T-helper 1 cell (primary cell): Measurements from ENCODE around the gene ARF6.
"Not testable (repeated sequence)": the region's sequence is repeated elsewhere in the genome, so short reads cannot be mapped to it uniquely, and the experiment has no call there.

Source experiments
- DNase-seq, 5 donors: peaks; one replicate each; pipeline ENCODE4 v3.0.0-alpha.2; 2012 to 2020

Gene ARF6

DNA sequence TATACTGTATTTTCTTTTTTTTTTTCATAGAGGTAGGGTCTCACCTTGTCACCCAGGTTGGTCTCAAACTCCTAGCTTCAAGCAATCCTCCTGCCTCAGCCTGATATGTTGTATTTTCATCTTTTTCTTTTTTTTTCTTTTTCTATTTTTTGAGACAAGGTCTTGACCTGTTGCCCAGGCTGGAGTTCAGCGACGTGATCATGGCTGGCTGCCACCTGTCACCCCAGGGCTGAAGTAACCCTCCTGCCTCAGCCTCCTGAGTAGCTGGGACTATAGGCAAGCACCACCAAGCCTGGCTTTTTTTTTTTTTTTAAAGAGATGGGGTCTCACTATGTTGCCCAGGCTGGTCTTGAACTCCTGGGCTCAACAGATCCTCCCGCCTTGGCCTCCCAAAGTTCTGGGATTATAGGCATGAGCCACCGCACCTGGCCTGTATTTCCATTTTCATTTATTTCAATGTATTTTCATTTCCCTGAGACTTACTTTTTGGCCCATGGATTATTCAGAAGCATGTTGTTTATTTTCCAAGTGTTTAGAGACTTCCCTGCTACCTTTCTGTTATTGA is 16.2 kb upstream of the ARF6 start:
- no peak for DNase-seq

GRCh38 chr14:49879646-49880204 is 13.2 kb upstream of the ARF6 start:
- peak in 4 of 5 donors; percentile 26 to 83 (median 39) for DNase-seq

DNA sequence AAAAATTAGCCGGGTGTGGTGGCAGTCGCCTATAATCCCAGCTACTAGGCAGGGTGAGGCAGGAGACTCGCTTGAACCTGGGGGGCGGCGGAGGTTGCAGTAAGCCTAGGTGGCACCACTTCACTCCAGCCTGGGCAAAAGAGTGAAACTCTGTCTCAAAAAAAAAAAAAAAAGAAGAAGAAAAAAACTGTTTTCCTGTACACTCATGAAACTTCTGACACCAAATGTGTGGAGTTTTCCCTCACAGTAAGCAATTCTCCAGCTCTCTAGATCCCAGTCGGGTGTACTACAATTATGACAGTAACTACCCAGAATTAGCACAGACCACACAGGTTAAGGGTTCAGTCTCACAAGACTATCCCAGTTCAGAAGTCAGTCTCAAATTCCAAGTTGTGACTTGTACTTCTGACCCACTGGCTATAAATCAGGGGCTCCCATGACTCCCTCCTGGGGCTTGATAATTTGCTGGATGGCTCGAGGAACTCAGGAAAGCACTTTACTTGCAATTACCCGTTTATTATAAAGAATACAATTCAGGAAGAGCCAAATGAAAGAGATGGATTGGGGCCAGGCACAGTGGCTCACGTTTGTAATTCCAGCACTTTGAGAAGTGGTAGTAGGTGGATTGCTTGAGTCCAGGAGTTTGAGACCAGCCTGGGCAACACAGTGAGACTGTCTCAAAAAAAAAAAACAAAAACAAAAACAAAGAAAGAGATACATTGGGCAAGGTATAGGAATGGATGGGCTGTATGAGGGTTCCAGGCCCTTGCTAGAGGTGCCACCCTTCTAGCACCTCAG is 12.4 kb upstream of the ARF6 start:
- DNase-seq, result no peak

DNA sequence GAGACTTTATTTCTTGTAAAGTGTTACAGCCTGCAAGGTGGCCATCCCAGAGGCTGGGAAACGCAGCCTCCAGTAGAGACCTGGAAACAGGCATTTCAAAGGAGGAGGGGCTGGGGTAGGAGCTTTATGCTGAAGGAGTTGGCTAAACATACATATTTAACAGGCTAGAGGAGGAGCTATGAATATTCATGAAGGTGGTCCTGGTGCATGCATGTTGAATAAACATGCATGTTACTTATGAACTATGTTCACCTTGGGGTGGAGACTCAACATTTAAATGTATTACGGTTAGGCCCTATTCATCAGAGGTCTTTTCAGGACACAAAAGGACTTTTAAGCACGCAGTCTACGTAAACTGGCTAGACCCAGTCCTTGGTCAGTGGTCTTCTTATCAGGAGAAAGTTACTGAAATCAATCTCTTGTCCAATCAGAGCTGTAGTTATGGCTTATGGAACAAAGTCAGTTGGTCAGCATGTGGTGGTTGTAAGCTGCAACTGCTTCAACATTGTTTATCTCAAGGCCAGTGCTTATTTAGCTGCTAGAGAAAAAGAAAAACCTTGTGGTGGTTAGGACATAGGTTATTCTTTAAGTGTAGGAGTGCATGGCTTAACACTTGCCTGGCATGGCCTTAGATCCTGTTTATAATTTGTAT is 11.4 kb upstream of the ARF6 start:
- no peak for DNase-seq

DNA sequence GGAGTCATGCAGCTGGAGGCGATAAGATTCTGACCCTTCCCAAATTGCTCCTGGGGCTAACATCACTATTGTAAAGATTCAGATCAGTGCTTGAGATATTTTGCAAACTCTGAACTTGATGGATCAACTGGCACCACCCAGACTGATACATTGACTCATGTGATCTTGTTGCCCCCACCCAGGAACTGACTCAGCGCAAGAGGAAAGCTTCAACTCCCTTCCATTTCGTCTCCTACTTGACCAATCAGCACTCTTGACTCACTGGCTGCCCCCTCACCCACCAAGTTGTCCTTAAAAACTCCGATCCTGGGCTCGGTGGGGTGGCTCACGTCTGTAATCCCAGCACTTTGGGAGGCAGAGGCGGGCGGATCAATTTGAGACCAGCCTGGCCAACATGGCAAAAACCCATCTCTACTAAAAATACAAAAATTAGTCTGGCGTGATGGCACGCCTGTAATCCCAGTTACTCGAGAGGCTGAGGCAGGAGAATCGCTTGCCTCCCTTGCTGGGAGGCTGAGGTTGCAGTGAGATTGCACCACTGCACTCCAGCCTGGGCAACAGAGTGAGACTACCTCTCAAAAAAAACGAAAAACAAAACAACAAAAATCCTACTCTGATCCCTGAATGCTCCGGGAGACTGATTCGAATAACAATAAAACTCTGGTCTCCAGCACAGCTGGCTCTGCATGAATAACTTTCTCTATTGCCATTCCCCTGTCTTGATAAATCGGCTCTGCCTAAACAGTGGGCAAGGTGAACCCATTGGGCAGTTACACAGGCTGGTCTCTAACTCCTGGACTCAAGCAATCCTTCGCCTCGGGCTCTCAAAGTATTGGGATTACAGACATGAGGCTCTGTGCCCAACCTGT is 9.8 kb upstream of the ARF6 start:
- DNase-seq, result no peak

- no peak for DNase-seq
Measured at GRCh38 chr14:49886523-49886922, 6.4 kb upstream of the ARF6 start.

DNA sequence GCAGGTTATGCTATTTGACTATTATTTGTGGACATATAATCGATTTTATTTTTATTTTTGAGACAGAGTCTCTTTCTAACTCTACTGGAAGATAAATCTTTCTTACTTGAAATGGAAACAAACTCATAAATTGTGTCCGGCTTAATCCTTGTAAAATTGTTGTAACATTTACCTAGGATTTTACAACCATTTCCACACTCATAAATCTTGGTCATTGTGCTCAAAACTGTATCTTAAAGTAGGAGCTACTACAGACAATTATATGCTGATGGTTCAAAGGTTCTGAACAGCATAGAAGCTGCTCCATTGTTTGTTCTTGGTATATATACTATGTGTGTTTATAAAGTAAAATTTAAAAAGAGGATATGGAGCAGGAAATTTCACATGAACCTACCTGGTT is 4.6 kb upstream of the ARF6 start:
- no peak for DNase-seq

- DNase-seq, result peak in 4 of 5 donors; percentile 29 to 68 (median 37)
Measured at GRCh38 chr14:49892301-49892635, 614 bp upstream of the ARF6 start.

DNA sequence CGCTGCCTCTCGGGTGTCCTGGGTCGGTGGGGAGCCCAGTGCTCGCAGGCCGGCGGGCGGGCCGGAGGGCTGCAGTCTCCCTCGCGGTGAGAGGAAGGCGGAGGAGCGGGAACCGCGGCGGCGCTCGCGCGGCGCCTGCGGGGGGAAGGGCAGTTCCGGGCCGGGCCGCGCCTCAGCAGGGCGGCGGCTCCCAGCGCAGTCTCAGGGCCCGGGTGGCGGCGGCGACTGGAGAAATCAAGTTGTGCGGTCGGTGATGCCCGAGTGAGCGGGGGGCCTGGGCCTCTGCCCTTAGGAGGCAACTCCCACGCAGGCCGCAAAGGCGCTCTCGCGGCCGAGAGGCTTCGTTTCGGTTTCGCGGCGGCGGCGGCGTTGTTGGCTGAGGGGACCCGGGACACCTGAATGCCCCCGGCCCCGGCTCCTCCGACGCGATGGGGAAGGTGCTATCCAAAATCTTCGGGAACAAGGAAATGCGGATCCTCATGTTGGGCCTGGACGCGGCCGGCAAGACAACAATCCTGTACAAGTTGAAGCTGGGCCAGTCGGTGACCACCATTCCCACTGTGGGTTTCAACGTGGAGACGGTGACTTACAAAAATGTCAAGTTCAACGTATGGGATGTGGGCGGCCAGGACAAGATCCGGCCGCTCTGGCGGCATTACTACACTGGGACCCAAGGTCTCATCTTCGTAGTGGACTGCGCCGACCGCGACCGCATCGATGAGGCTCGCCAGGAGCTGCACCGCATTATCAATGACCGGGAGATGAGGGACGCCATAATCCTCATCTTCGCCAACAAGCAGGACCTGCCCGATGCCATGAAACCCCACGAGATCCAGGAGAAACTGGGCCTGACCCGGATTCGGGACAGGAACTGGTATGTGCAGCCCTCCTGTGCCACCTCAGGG is 679 bp downstream of the ARF6 start:
- DNase-seq, result peak; percentile 53 to 76 (median 66)

- DNase-seq, result not testable (repeated sequence)
Measured at GRCh38 chr14:49894214-49895107, 1.6 kb downstream of the ARF6 start.

- peak in 1 of 5 donors; percentile 55 for DNase-seq
Measured at GRCh38 chr14:49895480-49895879, 2.6 kb downstream of the ARF6 start.

DNA sequence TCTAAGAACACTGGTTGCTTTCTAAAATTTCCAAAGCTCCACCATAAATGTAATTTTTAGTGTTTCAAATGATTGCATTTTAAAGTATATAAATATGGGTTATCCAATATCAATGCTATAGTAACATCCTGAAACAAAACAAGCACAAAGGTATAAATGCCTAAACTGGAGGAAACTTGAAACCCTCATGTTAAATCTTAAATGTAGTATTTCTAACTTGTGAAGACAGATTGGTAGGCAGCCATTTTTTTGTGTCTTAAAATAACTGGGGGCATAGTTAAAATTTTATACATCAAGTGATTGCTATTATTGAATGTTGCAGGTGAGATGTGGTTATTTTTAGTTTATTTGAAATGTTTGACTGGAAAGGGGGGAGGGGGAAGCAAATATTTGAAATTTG is 3.4 kb downstream of the ARF6 start:
- not testable (repeated sequence) for DNase-seq

- DNase-seq, result no peak
Measured at GRCh38 chr14:49896966-49897365, 4.1 kb downstream of the ARF6 start.

- no peak for DNase-seq
Measured at GRCh38 chr14:49897414-49897813, 4.5 kb downstream of the ARF6 start.

DNA sequence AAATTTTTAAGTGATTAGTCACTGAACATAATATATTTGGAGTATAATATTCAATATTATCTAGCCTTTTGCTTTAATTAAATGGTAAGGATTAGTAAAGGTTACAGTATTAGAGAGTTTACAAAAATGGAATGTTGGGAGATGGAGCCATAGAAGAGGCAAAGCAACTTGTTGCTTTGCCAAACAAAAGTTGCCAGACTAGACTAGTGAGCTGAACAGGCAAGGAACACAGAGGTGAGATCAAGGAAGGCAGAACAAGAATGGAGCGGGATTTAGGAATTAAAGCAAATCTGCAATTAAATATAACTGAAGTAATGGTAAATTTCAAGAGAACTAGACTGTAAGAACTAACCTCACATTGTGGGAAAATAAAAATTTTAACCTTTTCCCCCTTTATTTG is 5.1 kb downstream of the ARF6 start:
- DNase-seq, result no peak

- no peak for DNase-seq
Measured at GRCh38 chr14:49898485-49898884, 5.6 kb downstream of the ARF6 start.

- no peak for DNase-seq
Measured at GRCh38 chr14:49900973-49901372, 8.1 kb downstream of the ARF6 start.

DNA sequence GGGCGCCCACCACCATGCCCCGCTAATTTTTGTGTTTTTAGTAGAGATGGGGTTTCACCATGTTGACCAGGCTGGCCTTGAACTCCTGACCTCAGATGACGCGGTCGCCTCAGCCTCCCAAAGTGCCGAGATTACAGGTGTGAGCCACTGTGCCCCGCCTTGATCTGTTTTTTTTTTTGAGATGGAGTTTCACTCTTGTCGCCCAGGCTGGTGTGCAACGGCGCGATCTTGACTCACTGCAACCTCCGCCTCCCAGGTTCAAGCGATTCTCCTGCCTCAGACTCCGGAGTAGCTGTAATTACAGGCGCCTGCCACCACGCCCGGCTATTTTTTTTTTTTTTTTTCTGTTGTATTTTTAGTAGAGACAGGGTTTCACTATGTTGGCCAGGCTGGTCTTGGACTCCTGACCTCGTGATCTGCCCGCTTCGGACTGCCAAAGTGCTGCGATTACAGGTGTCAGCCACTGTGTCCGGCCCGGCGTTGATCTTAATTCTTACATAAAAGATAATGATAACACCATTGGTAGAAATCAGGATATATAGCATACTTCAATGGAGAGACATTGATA is 9.9 kb downstream of the ARF6 start:
- DNase-seq, result not testable (repeated sequence)

GRCh38 chr14:49904270-49904669 is 11.4 kb downstream of the ARF6 start:
- DNase-seq, result no peak

DNA sequence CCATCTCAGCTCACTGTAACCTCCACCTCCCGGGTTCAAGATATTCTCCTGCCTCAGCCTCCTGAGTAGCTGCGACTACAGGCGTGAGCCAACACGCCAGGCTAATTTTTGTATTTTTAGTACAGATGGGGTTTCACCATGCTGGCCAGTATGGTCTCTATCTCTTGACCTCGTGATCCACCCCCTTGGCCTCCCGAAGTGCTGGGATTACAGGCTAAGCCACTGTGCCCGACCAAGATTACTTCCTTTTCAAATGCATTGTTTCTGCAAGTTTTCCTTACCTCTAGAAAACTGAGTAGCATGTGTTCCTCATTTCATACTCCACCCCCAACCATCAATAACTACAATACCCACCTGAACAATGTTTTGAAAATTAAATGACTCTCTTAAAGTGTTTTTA is 13.1 kb downstream of the ARF6 start:
- DNase-seq, result no peak
